HepG2 (cell line): Measurements from ENCODE around the gene KCND1. TPM values are rescaled to one million over a fixed set of nuclear protein-coding genes. Genes with fewer than 3 reads are reported as not detected.

Experiments used
- ATAC-seq: fragments of 200-7000 bp; cut with Tn5 transposase; 3 replicates; pipeline ENCODE4 v1.9.1; 2020; ENCODE audit warnings: mild to moderate bottlenecking, moderate library complexity
- BruUV-seq: library from RNA; stranded (reverse); fragments of 400-500 nt; replicated peaks from 2 replicates; lab custom pipeline; 2021; lab: Mats Ljungman, UMichigan
- CTCF ChIA-PET: fragments of 300-600 bp; formaldehyde crosslinking; extraction: SDS; loops from one replicate; lab custom pipeline; 2021; ENCODE audit warnings: low total read pairs, inconsistent platforms, low intra/inter-chr PET ratio; lab: Yijun Ruan, JAX
- POLR2A ChIA-PET: fragments of 350-600 bp; sonication (Branson Sonifier 250); formaldehyde crosslinking; loops from one replicate; lab custom pipeline; 2020; ENCODE audit warnings: antibody characterized with exemption, inconsistent platforms; lab: Yijun Ruan, JAX
- DNase-seq: peaks from one replicate; pipeline ENCODE4 v3.0.0-alpha.2; 2015; ENCODE audit warnings: low spot score
- FAIRE-seq: peaks from 3 replicates; lab custom pipeline; 2011; peaks lifted over from hg19 to GRCh38; lab: Jason Lieb, UNC
- H2AFZ ChIP-seq: one replicate; pipeline ENCODE4 v1.6.1; 2011; ENCODE audit warnings: low read length, inconsistent platforms
- H3K27ac ChIP-seq: fragments of 300-600 bp; 3 replicates; pipeline ENCODE4 v1.8.0; 2011; ENCODE audit warnings: mixed run types, mild to moderate bottlenecking, mixed read lengths, low read length, inconsistent platforms; ENCODE audit not compliant: insufficient read depth; ENCODE audit errors: extremely low read length
- H3K27me3 ChIP-seq, 2 experiments: fragments of 200-600 bp in 1 of 2; 2 replicates in 1 of 2; 3 replicates in 1 of 2; pipeline versions ENCODE4 v1.6.0 to v1.8.0; 2011; ENCODE audit warnings: low read length in 2 of 2, mild to moderate bottlenecking in 2 of 2, moderate library complexity in 2 of 2, inconsistent platforms in 1 of 2; ENCODE audit not compliant: insufficient read depth in 2 of 2, control insufficient read depth in 1 of 2
- H3K36me3 ChIP-seq, 2 experiments: fragments of 200-600 bp in 1 of 2; replicated peaks in 1 of 2; 2 replicates in 1 of 2; 3 replicates in 1 of 2; pipeline versions ENCODE4 v1.5.1 to v1.8.0; 2011; ENCODE audit warnings: low read length in 2 of 2, inconsistent platforms in 1 of 2; ENCODE audit not compliant: insufficient read depth in 2 of 2, control insufficient read depth in 1 of 2
- H3K4me1 ChIP-seq: 2 replicates; pipeline ENCODE4 v1.5.1; 2012; ENCODE audit warnings: low read length, inconsistent platforms; ENCODE audit not compliant: insufficient read depth
- H3K4me2 ChIP-seq: 2 replicates; pipeline ENCODE4 v1.6.0; 2011; ENCODE audit warnings: low read depth, low read length, inconsistent platforms
- H3K4me3 ChIP-seq, 3 experiments: fragments of 200-600 bp in 1 of 3; sonication (generic), shearing (Covaris generic) in 1 of 3; replicated peaks in 1 of 3; 2 replicates each; pipeline ENCODE4 v1.5.1; 2011 to 2016; ENCODE audit warnings: low read length in 3 of 3, inconsistent platforms in 2 of 3, low read depth in 2 of 3, mild to moderate bottlenecking in 2 of 3, control low read depth in 1 of 3, mixed read lengths in 1 of 3; ENCODE audit not compliant: insufficient read depth in 1 of 3
- H3K79me2 ChIP-seq: one replicate; pipeline ENCODE4 v1.6.1; 2011; ENCODE audit warnings: low read length, inconsistent platforms; ENCODE audit not compliant: insufficient read depth
- H3K9ac ChIP-seq: 2 replicates; pipeline ENCODE4 v1.6.0; 2011; ENCODE audit warnings: mild to moderate bottlenecking, low read depth, low read length, inconsistent platforms; ENCODE audit not compliant: insufficient read depth
- H3K9me3 ChIP-seq: 2 replicates; pipeline ENCODE4 v1.5.1; 2012; ENCODE audit warnings: mild to moderate bottlenecking, low read length
- H4K20me1 ChIP-seq: 2 replicates; pipeline ENCODE4 v1.6.0; 2011; ENCODE audit warnings: inconsistent platforms, mild to moderate bottlenecking, low read length, moderate library complexity; ENCODE audit not compliant: insufficient read depth
- ARID2 ChIP-seq: sonication (generic); formaldehyde crosslinking; IDR thresholded peaks from 2 replicates; pipeline ENCODE4 v1.8.1; 2022; ENCODE audit warnings: mild to moderate bottlenecking, missing genetic modification reagents, borderline replicate concordance
- CC2D1A ChIP-seq: sonication (generic); formaldehyde crosslinking; IDR thresholded peaks from 2 replicates; pipeline ENCODE4 v1.8.1; 2023; ENCODE audit warnings: mild to moderate bottlenecking, missing genetic modification reagents
- GATAD1 ChIP-seq: IDR thresholded peaks from 2 replicates; pipeline ENCODE4 v1.6.1; 2016; ENCODE audit warnings: missing genetic modification reagents, missing compliant biosample characterization
- GZF1 ChIP-seq: sonication (generic); formaldehyde crosslinking; IDR thresholded peaks from 2 replicates; pipeline ENCODE4 v1.5.1; 2020; ENCODE audit warnings: mild to moderate bottlenecking, missing genetic modification reagents
- NBN ChIP-seq: fragments of 450-650 bp; conservative IDR thresholded peaks from 2 replicates; pipeline ENCODE4 v1.6.1; 2017
- NFE2L1 ChIP-seq: sonication (generic); formaldehyde crosslinking; IDR thresholded peaks from 2 replicates; pipeline ENCODE4 v1.4.0; 2020; ENCODE audit warnings: missing genetic modification reagents, mild to moderate bottlenecking, borderline replicate concordance
- NFRKB ChIP-seq: fragments of 450-650 bp; IDR thresholded peaks from 2 replicates; pipeline ENCODE4 v1.6.1; 2017
- PAF1 ChIP-seq: IDR thresholded peaks from 2 replicates; pipeline ENCODE4 v1.6.1; 2016; ENCODE audit warnings: missing genetic modification reagents, missing compliant biosample characterization
- SMAD1 ChIP-seq: sonication (generic); formaldehyde crosslinking; IDR thresholded peaks from 2 replicates; pipeline ENCODE4 v1.4.0; 2020; ENCODE audit warnings: missing genetic modification reagents, low read depth, mild to moderate bottlenecking, borderline replicate concordance
- TSC22D2 ChIP-seq: sonication (generic); formaldehyde crosslinking; IDR thresholded peaks from 2 replicates; pipeline ENCODE4 v1.5.1; 2020; ENCODE audit warnings: missing genetic modification reagents, mild to moderate bottlenecking, borderline replicate concordance
- ZFP1 ChIP-seq: IDR thresholded peaks from 2 replicates; pipeline ENCODE4 v1.6.1; 2016
- ZKSCAN8 ChIP-seq: IDR thresholded peaks from 2 replicates; pipeline ENCODE4 v1.6.1; 2016; ENCODE audit warnings: borderline replicate concordance, missing genetic modification reagents, missing compliant biosample characterization
- ZMAT3 ChIP-seq: sonication (generic); formaldehyde crosslinking; conservative IDR thresholded peaks from 2 replicates; pipeline ENCODE4 v1.7.0; 2021; ENCODE audit warnings: missing genetic modification reagents
- ZNF235 ChIP-seq: sonication (generic); formaldehyde crosslinking; IDR thresholded peaks from 2 replicates; pipeline ENCODE4 v1.8.1; 2023; ENCODE audit warnings: mild to moderate bottlenecking, missing genetic modification reagents, borderline replicate concordance
- ZNF562 ChIP-seq: sonication (generic); formaldehyde crosslinking; IDR thresholded peaks from 2 replicates; pipeline ENCODE4 v1.8.0; 2022; ENCODE audit warnings: missing genetic modification reagents, borderline replicate concordance
- ZNF605 ChIP-seq: sonication (generic); formaldehyde crosslinking; IDR thresholded peaks from 2 replicates; pipeline ENCODE4 v1.8.0; 2022; ENCODE audit warnings: mild to moderate bottlenecking, missing genetic modification reagents
- ZNF879 ChIP-seq: sonication (generic); formaldehyde crosslinking; IDR thresholded peaks from 2 replicates; pipeline ENCODE4 v1.8.1; 2023; ENCODE audit warnings: missing genetic modification reagents
- WGBS: methylation state at CpG from one replicate; pipeline ENCODE4 v1.1.6; 2017; ENCODE audit warnings: low lambda C conversion rate; 5-methylcytosine and 5-hydroxymethylcytosine counted together
- in situ Hi-C: cut with HindIII; loops from 2 replicates; pipeline ENCODE4 v1.10.0; 2017; ENCODE audit warnings: low pct_unique_long_range_greater_than_20kb; ENCODE audit not compliant: extremely low pct_ligation_motif_present
- intact Hi-C: fragments of 100-400 bp; cut with micrococcal nuclease; formaldehyde crosslinking; loops from one replicate; pipeline ENCODE4 v1.10.0; 2022; ENCODE audit not compliant: unreplicated experiment
- polyA plus RNA-seq, 8 experiments: library from polyadenylated mRNA; depleted of rRNA in 3 of 8; stranded (reverse) in 7 of 8; unstranded in 1 of 8; fragments of >200 nt; fragmentation: Illumina TruSeq in 4 of 8; extraction: Trizol in 4 of 8; gene quantifications; 2 replicates each; pipeline versions ENCODE4 v1.2.1 to v1.2.3, GENCODE V29; 2011 to 2016; ENCODE audit warnings: low read depth in 4 of 8, missing spikeins in 1 of 8, mixed read lengths in 1 of 8; ENCODE audit not compliant: insufficient read depth in 1 of 8
- total RNA-seq, 5 experiments: library from RNA; depleted of rRNA; stranded (reverse); fragments of >200 nt; fragmentation: Illumina TruSeq; extraction: Trizol; gene quantifications; 2 replicates each; pipeline ENCODE4 v1.2.3, GENCODE V29; 2016; ENCODE audit warnings: low read depth in 1 of 5
- TF ChIP-seq, protein P1 (sequence below): IDR thresholded peaks from 2 replicates; pipeline ENCODE4 v1.6.1; 2018; ENCODE audit warnings: missing genetic modification reagents
- TF ChIP-seq, protein P2 (sequence below): sonication (generic); formaldehyde crosslinking; IDR thresholded peaks from 2 replicates; pipeline ENCODE4 v1.4.0; 2020; ENCODE audit warnings: mild to moderate bottlenecking, missing genetic modification reagents
- TF ChIP-seq, protein P3 (sequence below): sonication (generic); formaldehyde crosslinking; IDR thresholded peaks from 2 replicates; pipeline ENCODE4 v1.8.1; 2023; ENCODE audit warnings: missing genetic modification reagents, mild to moderate bottlenecking, borderline replicate concordance

The KCND1 gene
- total and polyA plus RNA-seq, 2 of the 13 experiments (the other 11 are each of a cell fraction or from before 2014, with no cell fraction given) = 0.07 to 0.30 TPM

DNA sequence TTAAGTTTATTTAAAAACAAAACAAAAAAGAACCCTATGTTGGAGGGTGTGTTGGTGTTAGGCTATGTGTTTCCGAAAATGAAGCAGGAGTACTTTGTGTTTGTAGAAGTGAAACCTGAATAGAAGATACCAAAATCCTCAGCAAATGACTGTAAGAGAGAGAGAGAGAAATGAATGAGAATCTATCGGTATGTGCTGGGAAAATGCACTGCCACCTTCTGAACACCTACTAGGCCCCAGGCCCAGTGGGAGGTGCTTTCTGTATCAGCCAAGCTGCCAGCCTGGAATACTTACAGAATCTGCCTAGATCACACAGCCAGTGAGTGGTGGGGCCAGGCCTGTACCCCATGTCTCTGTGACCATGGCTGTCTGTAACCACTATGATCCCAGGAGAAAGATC is 37.9 kb downstream of the KCND1 start:
- Histone ChIP-seq H3K9ac (no peak overlapping the region), H3K4me3 (no peak overlapping the region), H3K36me3 (peaks cover 5 to 23% of the 10 kb centered on the region in 2 experiments; a peak in 4 of 5 replicates), H3K79me2 (peaks cover 3% of the 10 kb centered on the region), H3K27ac (no peak overlapping the region), H3K4me1 (no peaks in the 10 kb centered on the region), H4K20me1 (no peaks in the 10 kb centered on the region), H3K9me3 (no peaks in the 10 kb centered on the region), H3K27me3 (no peaks in the 10 kb centered on the region), H2AFZ (no peak overlapping the region), H3K4me2 (no peak overlapping the region)
- DNase-seq = no peak
- BruUV-seq = no TSS peak
- WGBS = 96% methylated on average over 2 of the region's 2 CpGs
- CTCF ChIA-PET = no interaction called here
- FAIRE-seq = no peak
- no peak for TF ChIP-seq ZFP1 (CRISPR knock-in tag)
- no peak for TF ChIP-seq ZNF605
- TF ChIP-seq CC2D1A (CRISPR knock-in tag) = no peak
- TF ChIP-seq, protein P1, sequence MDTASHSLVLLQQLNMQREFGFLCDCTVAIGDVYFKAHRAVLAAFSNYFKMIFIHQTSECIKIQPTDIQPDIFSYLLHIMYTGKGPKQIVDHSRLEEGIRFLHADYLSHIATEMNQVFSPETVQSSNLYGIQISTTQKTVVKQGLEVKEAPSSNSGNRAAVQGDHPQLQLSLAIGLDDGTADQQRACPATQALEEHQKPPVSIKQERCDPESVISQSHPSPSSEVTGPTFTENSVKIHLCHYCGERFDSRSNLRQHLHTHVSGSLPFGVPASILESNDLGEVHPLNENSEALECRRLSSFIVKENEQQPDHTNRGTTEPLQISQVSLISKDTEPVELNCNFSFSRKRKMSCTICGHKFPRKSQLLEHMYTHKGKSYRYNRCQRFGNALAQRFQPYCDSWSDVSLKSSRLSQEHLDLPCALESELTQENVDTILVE = no peak
- intact Hi-C loops (no loop called here), in situ Hi-C loops (no loop called here)
- POLR2A ChIA-PET = no interaction called here
- ATAC-seq = no peak

DNA sequence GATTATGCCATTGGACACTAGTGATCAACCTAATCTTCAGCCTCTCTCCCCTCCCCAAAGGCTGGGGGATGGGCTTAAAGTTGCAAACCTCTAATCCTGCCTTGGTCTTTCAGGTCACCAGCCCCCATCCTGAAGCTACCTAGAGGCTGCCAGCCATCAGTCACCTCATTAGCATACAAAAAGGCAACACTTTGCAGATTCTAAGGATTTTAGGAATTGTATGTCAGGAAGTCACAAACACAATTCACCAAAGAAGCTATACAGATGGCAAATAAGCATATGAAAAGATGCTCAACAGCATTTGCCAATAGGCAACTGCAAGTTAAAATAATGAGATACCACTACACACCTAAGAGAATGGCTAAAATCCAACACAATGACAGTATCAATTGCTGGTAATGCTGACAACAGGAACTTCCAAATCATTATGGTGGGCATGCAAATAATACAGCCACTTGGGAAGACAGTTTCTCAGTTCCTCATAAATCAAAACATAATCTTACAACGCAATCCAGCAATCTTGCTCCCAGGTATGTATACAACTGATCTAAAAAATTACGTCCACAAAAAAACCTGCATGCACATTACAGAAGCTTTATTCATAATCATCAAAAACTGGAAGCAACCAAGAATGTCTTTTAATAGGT is 43.8 kb downstream of the KCND1 start:
- DNase-seq (no peak), ATAC-seq (no peak), FAIRE-seq (no peak)
- no peak overlapping the region for H2AFZ ChIP-seq
- CTCF ChIA-PET = no interaction called here
- no peak overlapping the region for H3K4me3 ChIP-seq
- H3K4me1 ChIP-seq = no peaks in the 10 kb centered on the region
- no peaks in the 10 kb centered on the region for H4K20me1 ChIP-seq
- H3K9me3 ChIP-seq = no peaks in the 10 kb centered on the region
- BruUV-seq = no TSS peak
- H3K79me2 ChIP-seq = no peaks in the 10 kb centered on the region
- H3K27ac ChIP-seq = no peak overlapping the region
- H3K36me3 ChIP-seq = peaks cover 5 to 23% of the 10 kb centered on the region in 2 experiments; a peak in 4 of 5 replicates
- 100% methylated on average over 2 of the region's 2 CpGs for WGBS
- intact Hi-C loops = loop anchor here (1.0 kb wide), 1 partner anchor 17 kb away; no protein-coding TSS in a partner anchor
- H3K4me2 ChIP-seq = no peak overlapping the region
- H3K27me3 ChIP-seq = no peaks in the 10 kb centered on the region
- in situ Hi-C loops = no loop called here
- H3K9ac ChIP-seq = no peak overlapping the region
- POLR2A ChIA-PET = no interaction called here
- TF ChIP-seq NFRKB (no peak), NBN (no peak), PAF1 (CRISPR knock-in tag) (no peak), GATAD1 (no peak), ZKSCAN8 (no peak), ZNF879 (no peak), TSC22D2 (CRISPR knock-in tag) (no peak), ZMAT3 (CRISPR knock-in tag) (no peak), SMAD1 (no peak), GZF1 (CRISPR knock-in tag) (no peak), ZNF562 (no peak), NFE2L1 (CRISPR knock-in tag) (no peak), ZNF235 (no peak), ARID2 (CRISPR knock-in tag) (no peak)
- TF ChIP-seq, protein P2, sequence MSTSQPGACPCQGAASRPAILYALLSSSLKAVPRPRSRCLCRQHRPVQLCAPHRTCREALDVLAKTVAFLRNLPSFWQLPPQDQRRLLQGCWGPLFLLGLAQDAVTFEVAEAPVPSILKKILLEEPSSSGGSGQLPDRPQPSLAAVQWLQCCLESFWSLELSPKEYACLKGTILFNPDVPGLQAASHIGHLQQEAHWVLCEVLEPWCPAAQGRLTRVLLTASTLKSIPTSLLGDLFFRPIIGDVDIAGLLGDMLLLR (CRISPR knock-in tag) = no peak
- TF ChIP-seq, protein P3, sequence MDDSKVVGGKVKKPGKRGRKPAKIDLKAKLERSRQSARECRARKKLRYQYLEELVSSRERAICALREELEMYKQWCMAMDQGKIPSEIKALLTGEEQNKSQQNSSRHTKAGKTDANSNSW (CRISPR knock-in tag) = no peak
